CD4-positive, alpha-beta T cell (primary cell): ENCODE results near the gene C20orf144. TPM values are rescaled to one million over a fixed set of nuclear protein-coding genes. Genes with fewer than 3 reads are reported as not detected.
A peak's percentile ranks its signal among the peaks of the same experiment; 100 is the strongest.

Source experiments
- ATAC-seq: fragments of 200-7000 bp; cut with Tn5 transposase; one replicate; pipeline ENCODE4 v1.10.0; 2022; ENCODE audit warnings: mild to moderate bottlenecking; ENCODE audit not compliant: poor library complexity
- CTCF ChIA-PET: fragments of 350-600 bp; sonication (Branson Sonifier 250); formaldehyde crosslinking; loops from one replicate; lab custom pipeline; 2021; ENCODE audit warnings: antibody characterized with exemption, inconsistent platforms; lab: Charles Lee
- POLR2A ChIA-PET: fragments of 350-600 bp; sonication (Branson Sonifier 250); formaldehyde crosslinking; loops from one replicate; lab custom pipeline; 2021; ENCODE audit warnings: antibody characterized with exemption, inconsistent platforms; lab: Charles Lee
- DNase-seq, 14 experiments: peaks; one replicate each; pipeline ENCODE4 v3.0.0-alpha.2; 2013 to 2020; ENCODE audit warnings: mixed read lengths in 2 of 14
- H3K27ac ChIP-seq, 2 donors: one replicate each; pipeline versions ENCODE4 v1.5.1 to v1.7.0; 2013; ENCODE audit warnings: low read length in 2 of 2, low read depth in 1 of 2, mild to moderate bottlenecking in 1 of 2
- H3K27me3 ChIP-seq, 2 experiments: 1 replicate in 1 of 2; 2 replicates in 1 of 2; pipeline versions ENCODE4 v1.6.1 to v1.7.0; 2013; ENCODE audit warnings: low read length in 2 of 2, control low read depth in 1 of 2, mild to moderate bottlenecking in 1 of 2, moderate library complexity in 1 of 2; ENCODE audit not compliant: insufficient read depth in 2 of 2, control insufficient read depth in 1 of 2
- H3K36me3 ChIP-seq: one replicate; pipeline ENCODE4 v1.6.1; 2013; ENCODE audit warnings: low read length, control low read depth; ENCODE audit not compliant: insufficient read depth
- H3K4me1 ChIP-seq: one replicate; pipeline ENCODE4 v1.6.1; 2013; ENCODE audit warnings: low read length, control low read depth; ENCODE audit not compliant: insufficient read depth
- H3K4me3 ChIP-seq: one replicate; pipeline ENCODE4 v1.5.1; 2013; ENCODE audit warnings: mild to moderate bottlenecking, low read length, moderate library complexity
- H3K9me3 ChIP-seq, 2 experiments: 1 replicate in 1 of 2; 2 replicates in 1 of 2; pipeline versions ENCODE4 v1.6.1 to v1.7.0; 2013; ENCODE audit warnings: low read length in 2 of 2, mild to moderate bottlenecking in 2 of 2, control low read depth in 1 of 2, moderate library complexity in 1 of 2; ENCODE audit not compliant: control insufficient read depth in 1 of 2, insufficient read depth in 1 of 2
- H3K27ac Mint-ChIP-seq: one replicate; pipeline ENCODE4 v1.8.0; 2020; ENCODE audit warnings: mixed read lengths
- H3K27me3 Mint-ChIP-seq: one replicate; pipeline ENCODE4 v1.8.0; 2021; ENCODE audit warnings: mixed read lengths
- H3K36me3 Mint-ChIP-seq: one replicate; pipeline ENCODE4 v1.8.0; 2021; ENCODE audit warnings: low read depth, mixed read lengths
- H3K4me1 Mint-ChIP-seq: one replicate; pipeline ENCODE4 v1.8.0; 2021; ENCODE audit warnings: low read depth, mixed read lengths
- H3K4me3 Mint-ChIP-seq: one replicate; pipeline ENCODE4 v1.8.0; 2020; ENCODE audit warnings: mild to moderate bottlenecking, mixed read lengths
- H3K9me3 Mint-ChIP-seq: one replicate; pipeline ENCODE4 v1.8.0; 2020; ENCODE audit warnings: mixed read lengths
- CTCF ChIP-seq: fragments of 200-600 bp; IDR thresholded peaks from one replicate; pipeline ENCODE4 v1.8.0; 2022; ENCODE audit warnings: antibody characterized with exemption, mild to moderate bottlenecking
- intact Hi-C, 2 experiments: fragments of 100-400 bp; cut with DNase I in 1 of 2; cut with micrococcal nuclease in 1 of 2; formaldehyde crosslinking; loops; one replicate each; pipeline versions ENCODE4 v1.15.1 to v1.9.0; 2023 to 2025; cut with DNase I, micrococcal nuclease
- total RNA-seq, 174 experiments: library from RNA in 2 of 174; stranded (reverse) in 2 of 174; gene quantifications; one replicate each; pipeline ENCODE4 v1.2.3 and lab custom pipeline; 2021 to 2026

C20orf144 gene
- total RNA-seq, 2 experiments from 2014 or later: 0.17 to 0.19 TPM

GRCh38 chr20:33624399-33624798 is 37.7 kb upstream of the C20orf144 start:
- no peak for TF ChIP-seq CTCF
- Mint-ChIP-seq H3K4me1 (peaks cover 24% of the 10 kb centered on the region), H3K27ac (peak overlapping the region; percentile 54), H3K27me3 (no peaks in the 10 kb centered on the region), H3K4me3 (no peak overlapping the region), H3K9me3 (no peaks in the 10 kb centered on the region), H3K36me3 (peaks cover 86% of the 10 kb centered on the region)
- Histone ChIP-seq H3K4me3 (no peak overlapping the region), H3K4me1 (peaks cover 19% of the 10 kb centered on the region), H3K36me3 (peaks cover 58% of the 10 kb centered on the region), H3K9me3 (no peaks in the 10 kb centered on the region), H3K27ac (no peak overlapping the region), H3K27me3 (no peaks in the 10 kb centered on the region)
- ATAC-seq (no peak), DNase-seq (peak in 4 of 14 experiments; percentile 11 to 66 (median 34))
- ChIA-PET POLR2A (no interaction called here), CTCF (no interaction called here)
- intact Hi-C loops: no loop called here

GRCh38 chr20:33626190-33626589 is 35.9 kb upstream of the C20orf144 start:
- POLR2A ChIA-PET: no interaction called here

GRCh38 chr20:33627577-33628216 is 34.4 kb upstream of the C20orf144 start:
- ChIA-PET POLR2A (no interaction called here), CTCF (no interaction called here)
- ATAC-seq: no peak
- Mint-ChIP-seq H3K27me3 (no peaks in the 10 kb centered on the region), H3K4me3 (no peak overlapping the region), H3K27ac (no peak overlapping the region), H3K36me3 (peaks cover 88% of the 10 kb centered on the region), H3K9me3 (no peaks in the 10 kb centered on the region), H3K4me1 (peaks cover 20% of the 10 kb centered on the region)
- Histone ChIP-seq H3K36me3 (peaks cover 71% of the 10 kb centered on the region), H3K4me3 (no peak overlapping the region), H3K27ac (no peak overlapping the region), H3K9me3 (no peaks in the 10 kb centered on the region), H3K27me3 (no peaks in the 10 kb centered on the region), H3K4me1 (peaks cover 20% of the 10 kb centered on the region)
- intact Hi-C loops: no loop called here
- DNase-seq: no peak
- no peak for TF ChIP-seq CTCF

More at GRCh38 chr20:33626190-33626589, 35.9 kb upstream of the C20orf144 start:
- H3K4me1 ChIP-seq: peaks cover 19% of the 10 kb centered on the region
- DNase-seq (no peak), ATAC-seq (no peak)
- peaks cover 69% of the 10 kb centered on the region for H3K36me3 ChIP-seq
- no peaks in the 10 kb centered on the region for H3K27me3 ChIP-seq
- H3K27ac ChIP-seq: no peak overlapping the region
- peaks cover 93% of the 10 kb centered on the region for H3K36me3 Mint-ChIP-seq
- H3K9me3 Mint-ChIP-seq: no peaks in the 10 kb centered on the region
- CTCF ChIA-PET: no interaction called here
- no peak overlapping the region for H3K4me3 Mint-ChIP-seq
- no peak for TF ChIP-seq CTCF
- H3K4me1 Mint-ChIP-seq: peaks cover 24% of the 10 kb centered on the region
- H3K4me3 ChIP-seq: no peak overlapping the region
- no peak overlapping the region for H3K27ac Mint-ChIP-seq
- H3K27me3 Mint-ChIP-seq: no peaks in the 10 kb centered on the region
- H3K9me3 ChIP-seq: no peaks in the 10 kb centered on the region
- intact Hi-C loops: no loop called here
